H9 (cell line): ENCODE data around the gene SRP54. TPM values are rescaled to one million over a fixed set of nuclear protein-coding genes. Genes with fewer than 3 reads are reported as not detected.

Source experiments
- DNase-seq: peaks from one replicate; pipeline ENCODE4 v3.0.0-alpha.2; 2017
- H2AFZ ChIP-seq: one replicate; pipeline ENCODE4 v1.6.1; 2013; ENCODE audit warnings: mild to moderate bottlenecking, low read length, control low read depth, moderate library complexity
- H2AK5ac ChIP-seq: 2 replicates; pipeline ENCODE4 v1.6.1; 2013; ENCODE audit warnings: low read length, control low read depth, mixed read lengths; ENCODE audit not compliant: insufficient read length
- H2BK120ac ChIP-seq: one replicate; pipeline ENCODE4 v1.6.1; 2013; ENCODE audit warnings: low read depth, mild to moderate bottlenecking, low read length, control low read depth, inconsistent platforms; ENCODE audit not compliant: poor library complexity, severe bottlenecking
- H2BK12ac ChIP-seq: 2 replicates; pipeline ENCODE4 v1.6.1; 2013; ENCODE audit warnings: low read length, control low read depth, mixed read lengths, low read depth; ENCODE audit not compliant: insufficient read length
- H2BK15ac ChIP-seq: 2 replicates; pipeline ENCODE4 v1.6.1; 2013; ENCODE audit warnings: low read depth, low read length, control low read depth
- H2BK20ac ChIP-seq: one replicate; pipeline ENCODE4 v1.6.1; 2013; ENCODE audit warnings: low read depth, mild to moderate bottlenecking, low read length, control low read depth, inconsistent platforms; ENCODE audit not compliant: poor library complexity, severe bottlenecking
- H2BK5ac ChIP-seq: 2 replicates; pipeline ENCODE4 v1.6.1; 2013; ENCODE audit warnings: low read length, control low read depth, mixed read lengths; ENCODE audit not compliant: insufficient read length
- H3K14ac ChIP-seq: 2 replicates; pipeline ENCODE4 v1.6.1; 2013; ENCODE audit warnings: low read length, control low read depth; ENCODE audit not compliant: insufficient read depth
- H3K18ac ChIP-seq: 2 replicates; pipeline ENCODE4 v1.6.1; 2013; ENCODE audit warnings: low read depth, mild to moderate bottlenecking, mixed read lengths, low read length, control low read depth; ENCODE audit not compliant: insufficient read length
- H3K23ac ChIP-seq: 2 replicates; pipeline ENCODE4 v1.6.1; 2013; ENCODE audit warnings: low read length, control low read depth, mixed read lengths, low read depth; ENCODE audit not compliant: insufficient read length
- H3K23me2 ChIP-seq: 2 replicates; pipeline ENCODE4 v1.6.1; 2013; ENCODE audit warnings: low read depth, mild to moderate bottlenecking, mixed read lengths, low read length, control low read depth; ENCODE audit not compliant: insufficient read length, poor library complexity, severe bottlenecking
- H3K27ac ChIP-seq: 2 replicates; pipeline ENCODE4 v1.5.1; 2013; ENCODE audit warnings: low read length, control low read depth, mixed read lengths, low read depth; ENCODE audit not compliant: insufficient read length
- H3K27me3 ChIP-seq: 2 replicates; pipeline ENCODE4 v1.6.1; 2013; ENCODE audit warnings: low read length, control low read depth, inconsistent platforms; ENCODE audit not compliant: insufficient read depth
- H3K4ac ChIP-seq: 2 replicates; pipeline ENCODE4 v1.6.1; 2013; ENCODE audit warnings: low read depth, mild to moderate bottlenecking, control low read depth, inconsistent platforms, low read length, moderate library complexity
- H3K4me1 ChIP-seq: 2 replicates; pipeline ENCODE4 v1.6.1; 2013; ENCODE audit warnings: low read length, control low read depth, inconsistent platforms; ENCODE audit not compliant: insufficient read depth
- H3K4me2 ChIP-seq: 2 replicates; pipeline ENCODE4 v1.6.1; 2013; ENCODE audit warnings: low read length, control low read depth, mixed read lengths; ENCODE audit not compliant: insufficient read length, insufficient read depth
- H3K56ac ChIP-seq: 2 replicates; pipeline ENCODE4 v1.6.1; 2013; ENCODE audit warnings: low read depth, mild to moderate bottlenecking, mixed read lengths, low read length, control low read depth; ENCODE audit not compliant: insufficient read length
- H3K79me1 ChIP-seq: 2 replicates; pipeline ENCODE4 v1.6.1; 2013; ENCODE audit warnings: low read depth, mild to moderate bottlenecking, moderate library complexity, low read length, control low read depth, inconsistent platforms; ENCODE audit not compliant: insufficient read depth, poor library complexity, severe bottlenecking
- H3K79me2 ChIP-seq: 2 replicates; pipeline ENCODE4 v1.6.1; 2013; ENCODE audit warnings: low read length, control low read depth, inconsistent platforms; ENCODE audit not compliant: insufficient read depth
- H3K9ac ChIP-seq: 2 replicates; pipeline ENCODE4 v1.6.1; 2013; ENCODE audit warnings: low read length, control low read depth, mixed read lengths; ENCODE audit not compliant: insufficient read length; ENCODE audit errors: extremely low read depth
- H3K9me3 ChIP-seq: one replicate; pipeline ENCODE4 v1.6.1; 2013; ENCODE audit warnings: low read depth, low read length, inconsistent platforms; ENCODE audit not compliant: control insufficient read depth
- H3T11ph ChIP-seq: one replicate; pipeline ENCODE4 v1.6.1; 2013; ENCODE audit warnings: mild to moderate bottlenecking, low read length, control low read depth, inconsistent platforms
- H4K20me1 ChIP-seq: one replicate; pipeline ENCODE4 v1.6.1; 2013; ENCODE audit not compliant: control insufficient read depth, insufficient read length, insufficient read depth
- H4K5ac ChIP-seq: 2 replicates; pipeline ENCODE4 v1.6.1; 2013; ENCODE audit warnings: low read depth, mild to moderate bottlenecking, mixed read lengths, low read length, control low read depth; ENCODE audit not compliant: insufficient read length
- H4K8ac ChIP-seq: replicated peaks from 2 replicates; pipeline ENCODE4 v1.6.1; 2013; ENCODE audit warnings: low read length, control low read depth, mixed read lengths, low read depth; ENCODE audit not compliant: insufficient read length
- H4K91ac ChIP-seq: 2 replicates; pipeline ENCODE4 v1.6.1; 2013; ENCODE audit warnings: low read depth, mild to moderate bottlenecking, moderate library complexity, mixed read lengths, low read length, control low read depth; ENCODE audit not compliant: insufficient read length
- H3K27ac Mint-ChIP-seq, 3 experiments: 2 replicates in 2 of 3; 3 replicates in 1 of 3; pipeline ENCODE4 v1.8.0; 2020 to 2021; ENCODE audit warnings: mixed read lengths in 3 of 3, mild to moderate bottlenecking in 1 of 3, moderate library complexity in 1 of 3
- H3K27me3 Mint-ChIP-seq: 2 replicates; pipeline ENCODE4 v1.8.0; 2021; ENCODE audit warnings: low read depth, mild to moderate bottlenecking, moderate library complexity, mixed read lengths
- H3K36me3 Mint-ChIP-seq, 3 experiments: 2 replicates in 2 of 3; 3 replicates in 1 of 3; pipeline ENCODE4 v1.8.0; 2020 to 2021; ENCODE audit warnings: low read depth in 3 of 3, mixed read lengths in 3 of 3; ENCODE audit not compliant: insufficient read depth in 1 of 3
- H3K4me1 Mint-ChIP-seq, 2 experiments: 2 replicates each; pipeline ENCODE4 v1.8.0; 2020; ENCODE audit warnings: mixed read lengths in 2 of 2
- H3K4me3 Mint-ChIP-seq, 2 experiments: 2 replicates in 1 of 2; 3 replicates in 1 of 2; pipeline ENCODE4 v1.8.0; 2020 to 2021; ENCODE audit warnings: mild to moderate bottlenecking in 2 of 2, mixed read lengths in 2 of 2, moderate library complexity in 1 of 2
- H3K9me3 Mint-ChIP-seq, 2 experiments: 2 replicates in 1 of 2; 3 replicates in 1 of 2; pipeline ENCODE4 v1.8.0; 2020; ENCODE audit warnings: mild to moderate bottlenecking in 2 of 2, mixed read lengths in 2 of 2, moderate library complexity in 1 of 2
- CTCF ChIP-seq: fragments of 200-600 bp; sonication (generic); conservative IDR thresholded peaks from 3 replicates; pipeline ENCODE4 v1.8.0; 2021; ENCODE audit warnings: antibody characterized with exemption, mild to moderate bottlenecking
- WGBS: extraction: QIAGEN DNeasy Blood & Tissue Kit; methylation state at CpG from one replicate; pipeline ENCODE4 v1.1.7; 2013; ENCODE audit warnings: missing lambda C conversion rate, low lambda C conversion rate, mixed read lengths; ENCODE audit not compliant: insufficient read length; ENCODE audit errors: extremely low coverage; 5-methylcytosine and 5-hydroxymethylcytosine counted together
- total RNA-seq: library from RNA; stranded (reverse); gene quantifications from 2 replicates; pipeline ENCODE4 v1.2.1, GENCODE V29; 2021

The SRP54 gene
- total RNA-seq, 1 experiment from 2014 or later = 57.7 TPM

GRCh38 chr14:34951286-34951685, 31.5 kb upstream of the SRP54 start:
- H2BK12ac ChIP-seq = no peak overlapping the region
- no peak overlapping the region for H4K8ac ChIP-seq
- H2AK5ac ChIP-seq = no peak overlapping the region
- WGBS = no CpG with 5 or more reads among the region's 1 CpG
- H3K4me1 ChIP-seq = no peaks in the 10 kb centered on the region
- H3K27ac Mint-ChIP-seq = no peak overlapping the region
- H2AFZ ChIP-seq = no peak overlapping the region
- H3K23me2 ChIP-seq = no peaks in the 10 kb centered on the region
- no peak overlapping the region for H3K4ac ChIP-seq
- H3T11ph ChIP-seq = no peak overlapping the region
- H4K91ac ChIP-seq = no peak overlapping the region
- H2BK5ac ChIP-seq = no peak overlapping the region
- no peaks in the 10 kb centered on the region for H3K4me1 Mint-ChIP-seq
- no peak overlapping the region for H2BK120ac ChIP-seq
- no peaks in the 10 kb centered on the region for H3K79me1 ChIP-seq
- H3K14ac ChIP-seq = no peak overlapping the region
- DNase-seq = no peak
- H3K4me3 Mint-ChIP-seq = no peak overlapping the region
- no peaks in the 10 kb centered on the region for H3K27me3 ChIP-seq
- no peaks in the 10 kb centered on the region for H3K9me3 Mint-ChIP-seq
- no peaks in the 10 kb centered on the region; a peak in 1 of 7 replicates for H3K36me3 Mint-ChIP-seq
- H3K27ac ChIP-seq = no peak overlapping the region
- H3K9me3 ChIP-seq = no peaks in the 10 kb centered on the region
- H3K79me2 ChIP-seq = no peaks in the 10 kb centered on the region
- H3K18ac ChIP-seq = no peak overlapping the region
- H2BK20ac ChIP-seq = no peak overlapping the region
- no peak overlapping the region for H3K4me2 ChIP-seq
- H3K9ac ChIP-seq = no peak overlapping the region
- H4K20me1 ChIP-seq = no peaks in the 10 kb centered on the region
- no peak overlapping the region for H3K23ac ChIP-seq
- no peak overlapping the region for H4K5ac ChIP-seq
- no peak overlapping the region for H3K56ac ChIP-seq
- TF ChIP-seq CTCF = no peak
- no peaks in the 10 kb centered on the region for H3K27me3 Mint-ChIP-seq
- H2BK15ac ChIP-seq = no peak overlapping the region
